Measurements from ENCODE around the gene SDE2. TPM values are rescaled to one million over a fixed set of nuclear protein-coding genes. Genes with fewer than 3 reads are reported as not detected.

Gene SDE2
- total RNA-seq, 1 donor from 2014 or later, result 21.5 TPM

- Mint-ChIP-seq H3K9me3 (ENCODE audit: low read depth) (no peaks in the 10 kb centered on the region), H3K27me3 (ENCODE audit: low read depth) (peaks cover 13% of the 10 kb centered on the region)
These were observed 42.3 kb upstream of the SDE2 start for GRCh38 chr1:226041419-226041818.

GRCh38 chr1:226038661-226039060, 39.5 kb upstream of the SDE2 start:
- Mint-ChIP-seq H3K9me3 (ENCODE audit: low read depth) (no peaks in the 10 kb centered on the region), H3K27me3 (ENCODE audit: low read depth) (peaks cover 13% of the 10 kb centered on the region), H3K27ac (ENCODE audit: unreplicated experiment) (no peak overlapping the region), H3K36me3 (ENCODE audit: low read depth) (no peaks in the 10 kb centered on the region), H3K4me1 (ENCODE audit: low read depth) (peaks cover 2% of the 10 kb centered on the region), H3K4me3 (ENCODE audit: unreplicated experiment) (no peak overlapping the region)
- DNase-seq (ENCODE audit: low spot score), result no peak
- TF ChIP-seq CTCF (IDR thresholded peaks at IDR 0.05), result no peak

More at GRCh38 chr1:226041419-226041818, 42.3 kb upstream of the SDE2 start:
- Mint-ChIP-seq H3K4me1 (ENCODE audit: low read depth) (peaks cover 2% of the 10 kb centered on the region), H3K36me3 (ENCODE audit: low read depth) (no peaks in the 10 kb centered on the region), H3K27ac (ENCODE audit: unreplicated experiment) (no peak overlapping the region), H3K4me3 (ENCODE audit: unreplicated experiment) (no peak overlapping the region)
- TF ChIP-seq CTCF (IDR thresholded peaks at IDR 0.05), result no peak
- DNase-seq (ENCODE audit: low spot score), result no peak

GRCh38 chr1:226035915-226036314, 36.8 kb upstream of the SDE2 start:
- TF ChIP-seq CTCF (IDR thresholded peaks at IDR 0.05), result no peak
- DNase-seq (ENCODE audit: low spot score), result no peak
- Mint-ChIP-seq H3K36me3 (ENCODE audit: low read depth) (no peaks in the 10 kb centered on the region), H3K4me1 (ENCODE audit: low read depth) (peaks cover 2% of the 10 kb centered on the region), H3K27me3 (ENCODE audit: low read depth) (peaks cover 6% of the 10 kb centered on the region), H3K27ac (ENCODE audit: unreplicated experiment) (no peak overlapping the region), H3K4me3 (ENCODE audit: unreplicated experiment) (no peak overlapping the region), H3K9me3 (ENCODE audit: low read depth) (no peaks in the 10 kb centered on the region)

GRCh38 chr1:226034482-226034881, 35.3 kb upstream of the SDE2 start:
- H3K9me3 Mint-ChIP-seq (ENCODE audit: low read depth), result no peaks in the 10 kb centered on the region

GRCh38 chr1:226033991-226034390, 34.8 kb upstream of the SDE2 start:
- DNase-seq (ENCODE audit: low spot score), result no peak
- no peak overlapping the region for H3K4me3 Mint-ChIP-seq (ENCODE audit: unreplicated experiment)

More at GRCh38 chr1:226034482-226034881, 35.3 kb upstream of the SDE2 start:
- peak overlapping the region; percentile 27 for H3K27ac Mint-ChIP-seq (ENCODE audit: unreplicated experiment)
- DNase-seq (ENCODE audit: low spot score), result no peak
- no peaks in the 10 kb centered on the region for H3K27me3 Mint-ChIP-seq (ENCODE audit: low read depth)
- H3K4me1 Mint-ChIP-seq (ENCODE audit: low read depth), result peaks cover 2% of the 10 kb centered on the region
- no peaks in the 10 kb centered on the region for H3K36me3 Mint-ChIP-seq (ENCODE audit: low read depth)
- no peak overlapping the region for H3K4me3 Mint-ChIP-seq (ENCODE audit: unreplicated experiment)
- no peak for TF ChIP-seq CTCF (IDR thresholded peaks at IDR 0.05)

More at GRCh38 chr1:226033991-226034390, 34.8 kb upstream of the SDE2 start:
- Mint-ChIP-seq H3K27ac (ENCODE audit: unreplicated experiment) (no peak overlapping the region), H3K4me1 (ENCODE audit: low read depth) (peaks cover 2% of the 10 kb centered on the region), H3K27me3 (ENCODE audit: low read depth) (no peaks in the 10 kb centered on the region), H3K9me3 (ENCODE audit: low read depth) (no peaks in the 10 kb centered on the region), H3K36me3 (ENCODE audit: low read depth) (no peaks in the 10 kb centered on the region)
- no peak for TF ChIP-seq CTCF (IDR thresholded peaks at IDR 0.05)

Data from chondrocyte (in vitro differentiated cells).